ENCODE results near the gene RABGAP1L. TPM values are rescaled to one million over a fixed set of nuclear protein-coding genes. Genes with fewer than 3 reads are reported as not detected.

The RABGAP1L gene
- total and polyA plus RNA-seq, 2 of the 8 experiments (the other 6 are each of a cell fraction or from before 2014, with no cell fraction given) = 33.3 to 156 TPM

- TF ChIP-seq CHD7 (IDR thresholded peaks at IDR 0.05; ENCODE audit: insufficient replicate concordance, low read length) (no peak), USF2 (IDR thresholded peaks at IDR 0.05; ENCODE audit: low read length) (no peak), EGR1 (IDR thresholded peaks at IDR 0.05; ENCODE audit: borderline replicate concordance, low read depth, low read length) (peak; percentile 53; the same call in 1 of the 2 replicates), KDM5A (IDR thresholded peaks at IDR 0.05; ENCODE audit: low read length) (no peak), CHD2 (IDR thresholded peaks at IDR 0.05; ENCODE audit: low read length) (no peak), PHF8 (conservative IDR thresholded peaks at IDR 0.05; ENCODE audit: low read depth, low read length) (peak; percentile 91), TAF7 (optimal IDR thresholded peaks at IDR 0.05; ENCODE audit: borderline replicate concordance, low read depth, low read length) (peak; percentile 80), MAX (IDR thresholded peaks at IDR 0.05) (no peak; the same call in 1 of the 2 replicates)
Observed at GRCh38 chr1:174159252-174160108, at the start of gene RABGAP1L (continued).

Data from H1 (cell line).